CD4-positive, alpha-beta T cell treated with Interleukin-2 at 100 ng/mL for 4 hours (primary cell): ENCODE measurements around the gene TNFRSF8.

Experiments used
- DNase-seq: peaks from one replicate; pipeline ENCODE4 v3.0.0-alpha.2; 2020; ENCODE audit warnings: low spot score

The TNFRSF8 gene

GRCh38 chr1:12159816-12160215 lies 96.7 kb downstream of the TNFRSF8 start:
- DNase-seq = peak; percentile 70

GRCh38 chr1:12161324-12161661 lies 98.2 kb downstream of the TNFRSF8 start:
- no peak for DNase-seq

GRCh38 chr1:12161662-12162458 lies 98.8 kb downstream of the TNFRSF8 start:
- DNase-seq = peak; percentile 87

GRCh38 chr1:12162459-12163137 lies 99.5 kb downstream of the TNFRSF8 start:
- no peak for DNase-seq

GRCh38 chr1:12163210-12163609 lies 100.1 kb downstream of the TNFRSF8 start:
- DNase-seq = no peak

GRCh38 chr1:12164210-12164609 lies 101.1 kb downstream of the TNFRSF8 start:
- no peak for DNase-seq

- DNase-seq = no peak
Measured at GRCh38 chr1:12165342-12165741, 102.2 kb downstream of the TNFRSF8 start.

GRCh38 chr1:12166834-12167492 lies 103.9 kb downstream of the TNFRSF8 start, which contains the start of gene TNFRSF1B:
Gene TNFRSF1B (plus strand): TSS chr1:12166991. CDS start chr1:12167092, 101 bp downstream.
- peak; percentile 66 for DNase-seq

GRCh38 chr1:12167493-12168429 lies 104.7 kb downstream of the TNFRSF8 start:
- peak; percentile 30 for DNase-seq

- no peak for DNase-seq
Measured at GRCh38 chr1:12168451-12169160, 105.5 kb downstream of the TNFRSF8 start.

- DNase-seq = no peak
Measured at GRCh38 chr1:12169442-12170135, 106.5 kb downstream of the TNFRSF8 start.

GRCh38 chr1:12170263-12170671 lies 107.2 kb downstream of the TNFRSF8 start:
- no peak for DNase-seq

- peak; percentile 57 for DNase-seq
Measured at GRCh38 chr1:12171206-12172041, 108.3 kb downstream of the TNFRSF8 start.

- DNase-seq = peak; percentile 55
Measured at GRCh38 chr1:12172042-12172851, 109.1 kb downstream of the TNFRSF8 start.

GRCh38 chr1:12173041-12173509 lies 110.0 kb downstream of the TNFRSF8 start:
- DNase-seq = no peak

- DNase-seq = peak; percentile 89
Measured at GRCh38 chr1:12173631-12174121, 110.6 kb downstream of the TNFRSF8 start.

- DNase-seq = no peak
Measured at GRCh38 chr1:12174924-12175810, 112.1 kb downstream of the TNFRSF8 start.
